Upper lobe of left lung (tissue), 6 donors: Measurements from ENCODE around the gene LHFPL3. TPM values are rescaled to one million over a fixed set of nuclear protein-coding genes. Genes with fewer than 3 reads are reported as not detected.

ENCODE experiments used
- ATAC-seq, 2 donors: fragments of 200-7000 bp; cut with Tn5 transposase; one replicate each; pipeline ENCODE4 v1.9.1; 2022; ENCODE audit warnings: mild to moderate bottlenecking in 2 of 2, moderate library complexity in 2 of 2; ENCODE audit not compliant: low FRiP score in 2 of 2
- DNase-seq, 2 donors: peaks; one replicate each; pipeline ENCODE4 v3.0.0-alpha.2; 2019 to 2020
- H3K27ac ChIP-seq, 4 donors: fragments of 200-600 bp; sonication (generic); one replicate each; pipeline ENCODE4 v1.5.1; 2016 to 2019
- H3K27me3 ChIP-seq, 4 donors: fragments of 200-600 bp; sonication (generic); one replicate each; pipeline ENCODE4 v1.5.1; 2017 to 2019
- H3K36me3 ChIP-seq, 4 donors: fragments of 200-600 bp; sonication (generic); one replicate each; pipeline ENCODE4 v1.5.1; 2016 to 2019
- H3K4me1 ChIP-seq, 4 donors: fragments of 200-600 bp; sonication (generic); one replicate each; pipeline ENCODE4 v1.5.1; 2018 to 2019
- H3K4me3 ChIP-seq, 4 donors: fragments of 200-600 bp; sonication (generic); one replicate each; pipeline ENCODE4 v1.5.1; 2017 to 2019; ENCODE audit warnings: mild to moderate bottlenecking in 2 of 4, moderate library complexity in 1 of 4
- H3K9me3 ChIP-seq, 4 donors: fragments of 200-600 bp; sonication (generic); one replicate each; pipeline ENCODE4 v1.5.1; 2018 to 2019
- EP300 ChIP-seq, 4 donors: sonication (generic); formaldehyde crosslinking; IDR thresholded peaks; one replicate each; pipeline ENCODE4 v1.5.1; 2017; ENCODE audit warnings: antibody characterized with exemption in 4 of 4, control low read depth in 2 of 4
- POLR2A ChIP-seq, 4 donors: fragments of 450-650 bp; IDR thresholded peaks; one replicate each; pipeline ENCODE4 v1.5.1; 2016 to 2017; ENCODE audit warnings: antibody characterized with exemption in 4 of 4, mild to moderate bottlenecking in 2 of 4
- POLR2AphosphoS5 ChIP-seq, 2 donors: sonication (generic); formaldehyde crosslinking; IDR thresholded peaks; one replicate each; pipeline ENCODE4 v1.5.1; 2017; ENCODE audit warnings: antibody characterized with exemption in 2 of 2
- WGBS, 2 donors: methylation state at CpG; one replicate each; pipeline ENCODE4 v1.1.5; 2017 to 2018; 5-methylcytosine and 5-hydroxymethylcytosine counted together
- total RNA-seq, 6 donors: library from RNA; depleted of rRNA in 4 of 6; stranded (reverse); fragments of >200 nt in 4 of 6; gene quantifications; one replicate each; pipeline versions ENCODE4 v1.1.0 to v1.2.1, GENCODE V29; 2016 to 2021
- TF ChIP-seq, protein P1 (sequence below), 6 experiments: fragments of 450-650 bp in 4 of 6; fragments of 200-600 bp in 2 of 6; sonication (generic) in 2 of 6; IDR thresholded peaks; one replicate each; pipeline ENCODE4 v1.5.1; 2016 to 2019; ENCODE audit warnings: antibody characterized with exemption in 6 of 6
- donor health status: DM: no; HTN: no; CAD: no; lungs with moderate emphysema.
- donor health status: DM: no; HTN: yes; CAD: no; lungs with severe emphysema.

Gene LHFPL3
- total RNA-seq, 6 donors from 2014 or later = not detected

DNA sequence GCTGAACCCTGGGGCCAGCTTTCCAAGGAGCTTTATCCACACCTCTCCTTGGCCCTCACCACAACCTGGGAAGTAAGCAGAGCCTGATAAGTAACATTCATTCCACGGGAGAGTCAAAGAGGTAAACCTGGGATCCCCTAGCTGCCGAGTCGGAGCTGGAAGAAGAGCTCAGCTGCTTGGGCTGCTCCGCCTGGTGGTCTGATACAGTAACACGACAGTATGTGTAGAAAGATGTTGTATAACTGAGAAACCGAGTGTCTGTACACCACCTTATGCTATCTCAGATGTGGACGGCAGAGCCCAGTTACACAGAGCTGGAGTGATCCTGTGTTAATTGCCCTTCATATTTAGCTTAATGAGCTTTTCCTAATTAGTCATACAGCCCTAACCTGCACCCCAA is 534.3 kb downstream of the LHFPL3 start:
- 65 to 73% methylated on average over 7 of the region's 7 CpGs for WGBS, 2 donors
- Histone ChIP-seq H3K27ac (no peak overlapping the region), H3K4me1 (no peaks in the 10 kb centered on the region), H3K4me3 (no peak overlapping the region), H3K27me3 (no peaks in the 10 kb centered on the region), H3K36me3 (no peaks in the 10 kb centered on the region), H3K9me3 (peaks cover 0 to 6% (median 0%) of the 10 kb centered on the region in 4 donors)
- TF ChIP-seq POLR2AphosphoS5 (IDR thresholded peaks at IDR 0.05) (no peak), POLR2A (IDR thresholded peaks at IDR 0.05) (no peak), EP300 (IDR thresholded peaks at IDR 0.05) (no peak)
- TF ChIP-seq, protein P1, sequence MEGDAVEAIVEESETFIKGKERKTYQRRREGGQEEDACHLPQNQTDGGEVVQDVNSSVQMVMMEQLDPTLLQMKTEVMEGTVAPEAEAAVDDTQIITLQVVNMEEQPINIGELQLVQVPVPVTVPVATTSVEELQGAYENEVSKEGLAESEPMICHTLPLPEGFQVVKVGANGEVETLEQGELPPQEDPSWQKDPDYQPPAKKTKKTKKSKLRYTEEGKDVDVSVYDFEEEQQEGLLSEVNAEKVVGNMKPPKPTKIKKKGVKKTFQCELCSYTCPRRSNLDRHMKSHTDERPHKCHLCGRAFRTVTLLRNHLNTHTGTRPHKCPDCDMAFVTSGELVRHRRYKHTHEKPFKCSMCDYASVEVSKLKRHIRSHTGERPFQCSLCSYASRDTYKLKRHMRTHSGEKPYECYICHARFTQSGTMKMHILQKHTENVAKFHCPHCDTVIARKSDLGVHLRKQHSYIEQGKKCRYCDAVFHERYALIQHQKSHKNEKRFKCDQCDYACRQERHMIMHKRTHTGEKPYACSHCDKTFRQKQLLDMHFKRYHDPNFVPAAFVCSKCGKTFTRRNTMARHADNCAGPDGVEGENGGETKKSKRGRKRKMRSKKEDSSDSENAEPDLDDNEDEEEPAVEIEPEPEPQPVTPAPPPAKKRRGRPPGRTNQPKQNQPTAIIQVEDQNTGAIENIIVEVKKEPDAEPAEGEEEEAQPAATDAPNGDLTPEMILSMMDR (IDR thresholded peaks at IDR 0.05) = no peak
- ATAC-seq (no peak), DNase-seq (no peak)

DNA sequence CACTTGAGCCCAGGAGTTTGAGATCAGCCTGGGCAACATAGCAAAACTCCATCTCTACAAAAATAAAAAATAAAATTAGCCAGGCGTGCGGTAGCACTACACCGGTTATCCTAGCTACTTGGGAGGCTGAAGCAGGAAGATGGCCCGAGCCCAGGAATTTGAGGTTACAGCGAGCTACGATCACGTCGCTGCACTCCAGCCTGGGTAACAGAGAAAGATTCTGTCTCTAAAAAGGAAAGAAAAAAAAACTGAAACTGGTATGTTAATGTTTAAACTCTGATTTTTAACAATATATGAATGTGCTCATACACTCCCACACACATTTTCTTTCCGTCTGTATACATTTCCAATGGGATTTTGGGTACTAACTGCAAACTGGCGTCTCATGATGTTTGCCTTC is 545.0 kb downstream of the LHFPL3 start:
- WGBS, 2 donors = 66 to 72% methylated on average over 10 of the region's 10 CpGs
- H3K9me3 ChIP-seq = no peaks in the 10 kb centered on the region
- no peaks in the 10 kb centered on the region for H3K27me3 ChIP-seq
- H3K4me3 ChIP-seq = no peak overlapping the region
- H3K4me1 ChIP-seq = no peaks in the 10 kb centered on the region
- ATAC-seq (no peak), DNase-seq (no peak)
- no peak for TF ChIP-seq EP300 (IDR thresholded peaks at IDR 0.05)
- no peaks in the 10 kb centered on the region for H3K36me3 ChIP-seq
- H3K27ac ChIP-seq = no peak overlapping the region

DNA sequence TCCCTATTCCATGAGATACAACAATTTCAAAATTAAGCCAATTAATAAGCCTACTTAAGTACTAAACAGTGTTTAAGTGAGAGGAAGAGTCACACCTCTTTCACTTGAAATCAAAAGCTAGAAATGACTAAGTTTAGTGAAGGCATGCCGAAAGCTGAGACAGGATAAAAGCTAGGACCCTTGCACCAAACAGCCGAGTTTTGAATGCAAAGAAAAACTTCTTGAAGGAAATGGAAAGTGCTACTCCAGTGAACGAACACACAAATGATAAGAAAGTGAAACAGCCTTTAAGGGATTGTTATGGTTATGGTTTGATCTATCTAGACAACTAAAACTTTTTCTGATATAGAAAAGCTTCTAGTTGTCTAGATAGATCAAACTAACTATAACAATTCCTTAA is 550.2 kb downstream of the LHFPL3 start:
- DNase-seq = no peak
- Histone ChIP-seq H3K4me3 (no peak overlapping the region), H3K27me3 (no peaks in the 10 kb centered on the region), H3K9me3 (no peaks in the 10 kb centered on the region), H3K36me3 (no peaks in the 10 kb centered on the region), H3K4me1 (peaks cover under 1 to 5% (median 4%) of the 10 kb centered on the region in 4 donors), H3K27ac (no peak overlapping the region)
- 75 to 78% methylated on average over 3 of the region's 3 CpGs for WGBS, 2 donors
- no peak for ATAC-seq
- TF ChIP-seq POLR2A (IDR thresholded peaks at IDR 0.05) = no peak
- no peak for TF ChIP-seq POLR2AphosphoS5 (IDR thresholded peaks at IDR 0.05)
- TF ChIP-seq, protein P1 (IDR thresholded peaks at IDR 0.05) = no peak
- no peak for TF ChIP-seq EP300 (IDR thresholded peaks at IDR 0.05)

DNA sequence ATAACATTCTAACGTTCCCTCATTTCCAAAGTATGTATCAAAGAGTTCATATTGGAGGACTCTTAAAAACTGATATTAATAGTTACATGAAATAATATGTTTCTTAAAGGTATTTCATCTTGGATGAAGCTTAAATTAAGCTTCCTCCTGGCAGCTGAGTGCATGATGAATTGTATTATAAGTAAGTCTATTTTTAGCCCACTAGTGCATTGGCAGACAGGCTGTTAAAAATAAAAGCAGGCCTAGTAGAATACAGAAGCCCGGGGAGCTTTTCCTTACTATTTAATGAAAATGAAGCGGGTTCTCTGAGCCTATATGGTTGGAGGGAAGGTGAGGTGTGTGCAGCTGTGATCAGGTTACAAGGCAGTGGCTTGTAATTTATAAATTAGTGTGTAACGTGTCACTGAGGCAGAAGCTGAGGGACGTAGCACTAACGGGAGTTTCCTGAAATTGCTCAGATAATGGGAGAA is 554.9 kb downstream of the LHFPL3 start:
- ATAC-seq = no peak
- H3K4me1 ChIP-seq = peaks cover 7 to 13% (median 11%) of the 10 kb centered on the region in 4 donors
- no peaks in the 10 kb centered on the region for H3K27me3 ChIP-seq
- no peaks in the 10 kb centered on the region for H3K36me3 ChIP-seq
- no peak overlapping the region for H3K4me3 ChIP-seq
- TF ChIP-seq EP300 (IDR thresholded peaks at IDR 0.05) (no peak), POLR2A (IDR thresholded peaks at IDR 0.05) (no peak), POLR2AphosphoS5 (IDR thresholded peaks at IDR 0.05) (no peak)
- TF ChIP-seq, protein P1 (IDR thresholded peaks at IDR 0.05) = no peak
- H3K27ac ChIP-seq = no peak overlapping the region
- WGBS, 2 donors = 45 to 46% methylated on average over 6 of the region's 6 CpGs
- H3K9me3 ChIP-seq = no peaks in the 10 kb centered on the region
- no peak for DNase-seq

DNA sequence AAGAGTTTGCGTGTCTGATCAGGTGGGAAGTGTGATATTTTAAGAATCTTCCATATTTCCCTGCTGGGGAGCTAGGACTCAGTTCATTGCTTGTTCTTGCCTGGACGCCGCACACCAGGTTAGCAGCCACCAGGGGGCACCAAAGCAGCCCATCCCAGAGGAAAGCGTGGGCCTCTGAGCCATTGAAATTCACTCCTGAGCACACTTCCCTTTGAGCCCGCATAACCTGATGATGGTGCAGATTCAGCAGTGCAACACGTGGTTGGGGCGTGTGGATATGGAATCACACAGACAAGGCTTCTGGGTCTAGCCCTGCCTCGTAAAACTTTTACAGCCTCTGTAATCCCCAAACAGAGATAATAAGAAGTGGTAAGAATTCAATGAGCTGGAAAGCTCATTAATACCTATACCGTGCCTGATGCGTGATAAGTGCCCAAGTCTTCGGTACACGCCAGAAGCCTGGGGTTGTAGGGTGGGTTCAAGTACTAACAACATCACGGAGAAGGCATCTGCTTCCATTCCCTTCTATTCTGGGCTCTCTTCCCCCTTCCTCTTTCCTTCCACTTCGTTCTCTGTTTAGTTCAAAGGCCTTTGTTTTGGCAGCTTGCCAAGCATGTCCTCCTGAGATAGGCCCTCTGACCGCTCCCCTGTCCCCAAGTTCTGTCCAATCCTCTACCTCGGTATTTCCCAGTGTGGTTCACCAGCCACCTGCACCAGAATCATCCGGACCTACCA is 555.5 kb downstream of the LHFPL3 start:
- DNase-seq (peak; percentile 86 to 89), ATAC-seq (peak; percentile 96 to 97)
- Histone ChIP-seq H3K36me3 (no peaks in the 10 kb centered on the region), H3K27me3 (no peaks in the 10 kb centered on the region), H3K4me1 (peaks cover 7 to 13% (median 11%) of the 10 kb centered on the region in 4 donors), H3K9me3 (no peaks in the 10 kb centered on the region), H3K4me3 (peak overlapping the region in 2 of 4 donors; percentile 13 to 33), H3K27ac (peak overlapping the region in 2 of 4 donors; percentile 10 to 67)
- WGBS, 2 donors = 23 to 26% methylated on average over 16 to 17 of the region's 17 CpGs
- TF ChIP-seq, protein P1 (IDR thresholded peaks at IDR 0.05) = peak; percentile 80 to 87 (median 84)
- TF ChIP-seq EP300 (IDR thresholded peaks at IDR 0.05) = no peak
